Measurements from ENCODE around the gene SOST. TPM values are rescaled to one million over a fixed set of nuclear protein-coding genes. Genes with fewer than 3 reads are reported as not detected.

The SOST gene
- total RNA-seq, 1 experiment from 2014 or later: 0.07 TPM

DNA sequence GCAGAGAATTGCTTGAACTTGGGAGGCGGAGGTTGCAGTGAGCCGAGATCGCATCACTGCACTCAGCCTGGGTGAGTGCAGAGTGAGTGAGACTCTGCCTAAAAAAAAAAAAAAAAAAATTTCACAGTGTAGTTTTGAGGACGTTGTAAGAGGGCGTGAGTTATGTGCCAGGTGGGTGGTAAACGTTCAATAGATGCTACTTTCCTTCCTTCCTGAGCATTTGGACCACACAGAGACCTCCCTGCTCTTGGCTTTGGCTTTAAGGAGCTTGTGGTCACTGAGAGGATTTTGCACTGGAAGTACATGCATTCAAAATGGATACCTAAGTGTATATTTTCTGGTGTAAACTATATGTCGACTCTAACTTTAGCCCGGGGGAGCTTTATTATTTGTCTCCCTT, 30.5 kb downstream of the SOST start:
- Mint-ChIP-seq H3K4me1 (peaks cover 8% of the 10 kb centered on the region), H3K27me3 (ENCODE audit: low read depth) (peaks cover 3% of the 10 kb centered on the region), H3K9me3 (peaks cover 26% of the 10 kb centered on the region), H3K36me3 (peaks cover 14% of the 10 kb centered on the region), H3K4me3 (no peak overlapping the region), H3K27ac (no peak overlapping the region)
- ChIA-PET CTCF (interaction anchor here (1.1 kb wide), 1 partner anchor 34 kb away, joined by 4 read pairs; no protein-coding TSS in a partner anchor), POLR2A (interaction anchor here (0.6 kb wide), 1 partner anchor 323 kb away, joined by 6 read pairs; no protein-coding TSS in a partner anchor)
- ATAC-seq: no peak
- no peak for DNase-seq (ENCODE audit: low spot score)
- TF ChIP-seq, protein P1, sequence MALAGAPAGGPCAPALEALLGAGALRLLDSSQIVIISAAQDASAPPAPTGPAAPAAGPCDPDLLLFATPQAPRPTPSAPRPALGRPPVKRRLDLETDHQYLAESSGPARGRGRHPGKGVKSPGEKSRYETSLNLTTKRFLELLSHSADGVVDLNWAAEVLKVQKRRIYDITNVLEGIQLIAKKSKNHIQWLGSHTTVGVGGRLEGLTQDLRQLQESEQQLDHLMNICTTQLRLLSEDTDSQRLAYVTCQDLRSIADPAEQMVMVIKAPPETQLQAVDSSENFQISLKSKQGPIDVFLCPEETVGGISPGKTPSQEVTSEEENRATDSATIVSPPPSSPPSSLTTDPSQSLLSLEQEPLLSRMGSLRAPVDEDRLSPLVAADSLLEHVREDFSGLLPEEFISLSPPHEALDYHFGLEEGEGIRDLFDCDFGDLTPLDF (CRISPR knock-in tag; IDR thresholded peaks at IDR 0.05): no peak
- no peak for TF ChIP-seq ZBTB21 (CRISPR knock-in tag; IDR thresholded peaks at IDR 0.05; ENCODE audit: borderline replicate concordance)
- TF ChIP-seq NR2C2 (CRISPR knock-in tag; IDR thresholded peaks at IDR 0.05): no peak
- TF ChIP-seq, protein P2, sequence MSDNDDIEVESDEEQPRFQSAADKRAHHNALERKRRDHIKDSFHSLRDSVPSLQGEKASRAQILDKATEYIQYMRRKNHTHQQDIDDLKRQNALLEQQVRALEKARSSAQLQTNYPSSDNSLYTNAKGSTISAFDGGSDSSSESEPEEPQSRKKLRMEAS (CRISPR knock-in tag; IDR thresholded peaks at IDR 0.05): no peak
- no peak for TF ChIP-seq MXD4 (CRISPR knock-in tag; IDR thresholded peaks at IDR 0.05; ENCODE audit: borderline replicate concordance)
- no peak for TF ChIP-seq CREM (CRISPR knock-in tag; IDR thresholded peaks at IDR 0.05)
- TF ChIP-seq ATF2 (CRISPR knock-in tag; IDR thresholded peaks at IDR 0.05; ENCODE audit: borderline replicate concordance, low read depth): no peak
- TF ChIP-seq, protein P3, sequence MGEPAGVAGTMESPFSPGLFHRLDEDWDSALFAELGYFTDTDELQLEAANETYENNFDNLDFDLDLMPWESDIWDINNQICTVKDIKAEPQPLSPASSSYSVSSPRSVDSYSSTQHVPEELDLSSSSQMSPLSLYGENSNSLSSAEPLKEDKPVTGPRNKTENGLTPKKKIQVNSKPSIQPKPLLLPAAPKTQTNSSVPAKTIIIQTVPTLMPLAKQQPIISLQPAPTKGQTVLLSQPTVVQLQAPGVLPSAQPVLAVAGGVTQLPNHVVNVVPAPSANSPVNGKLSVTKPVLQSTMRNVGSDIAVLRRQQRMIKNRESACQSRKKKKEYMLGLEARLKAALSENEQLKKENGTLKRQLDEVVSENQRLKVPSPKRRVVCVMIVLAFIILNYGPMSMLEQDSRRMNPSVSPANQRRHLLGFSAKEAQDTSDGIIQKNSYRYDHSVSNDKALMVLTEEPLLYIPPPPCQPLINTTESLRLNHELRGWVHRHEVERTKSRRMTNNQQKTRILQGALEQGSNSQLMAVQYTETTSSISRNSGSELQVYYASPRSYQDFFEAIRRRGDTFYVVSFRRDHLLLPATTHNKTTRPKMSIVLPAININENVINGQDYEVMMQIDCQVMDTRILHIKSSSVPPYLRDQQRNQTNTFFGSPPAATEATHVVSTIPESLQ (CRISPR knock-in tag; IDR thresholded peaks at IDR 0.05): no peak

DNA sequence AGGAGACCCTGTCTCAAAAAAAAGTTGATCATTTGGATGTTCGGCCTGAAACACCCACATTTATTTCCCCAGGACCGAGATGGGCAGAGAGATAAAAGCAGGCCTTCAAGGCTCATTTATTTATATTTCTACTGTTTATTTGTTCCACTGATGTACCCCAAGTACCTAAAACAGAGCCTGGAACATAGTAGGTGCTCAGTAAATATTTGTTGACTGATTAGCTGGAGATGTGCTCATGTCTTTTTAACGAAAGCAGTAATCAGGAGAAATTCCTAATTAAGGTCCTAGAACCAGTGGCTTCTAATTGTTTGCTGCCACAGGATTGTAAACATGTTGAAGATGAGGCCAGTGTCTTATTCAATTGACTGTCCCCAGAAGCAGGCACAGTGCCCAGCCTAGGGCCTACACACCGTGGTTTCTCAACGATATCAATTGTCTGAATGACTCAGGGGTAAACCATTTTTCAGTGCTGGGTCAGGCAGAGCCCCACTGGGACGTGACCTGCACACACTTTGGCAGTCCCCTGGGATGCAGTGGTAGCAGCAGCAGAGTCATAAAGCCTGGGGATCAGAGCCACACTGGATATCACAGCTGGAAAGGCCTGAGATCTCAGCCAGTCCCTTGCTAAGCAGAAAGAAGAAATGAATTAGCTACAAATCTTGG, 34.8 kb downstream of the SOST start:
- Mint-ChIP-seq H3K4me3 (no peak overlapping the region), H3K4me1 (peaks cover 24% of the 10 kb centered on the region), H3K36me3 (no peaks in the 10 kb centered on the region), H3K9me3 (no peaks in the 10 kb centered on the region), H3K27ac (no peak overlapping the region), H3K27me3 (ENCODE audit: low read depth) (peaks cover 13% of the 10 kb centered on the region)
- DNase-seq (ENCODE audit: low spot score) (no peak), ATAC-seq (no peak)
- POLR2A ChIA-PET: no interaction called here
- CTCF ChIA-PET: interaction anchor here (1.3 kb wide), 1 partner anchor 36 kb away, joined by 4 read pairs; no protein-coding TSS in a partner anchor
- TF ChIP-seq, protein P3 (CRISPR knock-in tag; IDR thresholded peaks at IDR 0.05): no peak
- TF ChIP-seq STAT6 (CRISPR knock-in tag; conservative IDR thresholded peaks at IDR 0.05; ENCODE audit: low read depth) (no peak), HMGXB4 (CRISPR knock-in tag; IDR thresholded peaks at IDR 0.05) (no peak), ZBTB43 (CRISPR knock-in tag; IDR thresholded peaks at IDR 0.05) (no peak), ZNF281 (CRISPR knock-in tag; IDR thresholded peaks at IDR 0.05) (no peak), ELF4 (CRISPR knock-in tag; IDR thresholded peaks at IDR 0.05; ENCODE audit: low read depth) (no peak)
- TF ChIP-seq, protein P4, sequence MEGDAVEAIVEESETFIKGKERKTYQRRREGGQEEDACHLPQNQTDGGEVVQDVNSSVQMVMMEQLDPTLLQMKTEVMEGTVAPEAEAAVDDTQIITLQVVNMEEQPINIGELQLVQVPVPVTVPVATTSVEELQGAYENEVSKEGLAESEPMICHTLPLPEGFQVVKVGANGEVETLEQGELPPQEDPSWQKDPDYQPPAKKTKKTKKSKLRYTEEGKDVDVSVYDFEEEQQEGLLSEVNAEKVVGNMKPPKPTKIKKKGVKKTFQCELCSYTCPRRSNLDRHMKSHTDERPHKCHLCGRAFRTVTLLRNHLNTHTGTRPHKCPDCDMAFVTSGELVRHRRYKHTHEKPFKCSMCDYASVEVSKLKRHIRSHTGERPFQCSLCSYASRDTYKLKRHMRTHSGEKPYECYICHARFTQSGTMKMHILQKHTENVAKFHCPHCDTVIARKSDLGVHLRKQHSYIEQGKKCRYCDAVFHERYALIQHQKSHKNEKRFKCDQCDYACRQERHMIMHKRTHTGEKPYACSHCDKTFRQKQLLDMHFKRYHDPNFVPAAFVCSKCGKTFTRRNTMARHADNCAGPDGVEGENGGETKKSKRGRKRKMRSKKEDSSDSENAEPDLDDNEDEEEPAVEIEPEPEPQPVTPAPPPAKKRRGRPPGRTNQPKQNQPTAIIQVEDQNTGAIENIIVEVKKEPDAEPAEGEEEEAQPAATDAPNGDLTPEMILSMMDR (IDR thresholded peaks at IDR 0.05): no peak

Data from WTC11 (cell line).